ENCODE data around the gene NAV2.

DNA sequence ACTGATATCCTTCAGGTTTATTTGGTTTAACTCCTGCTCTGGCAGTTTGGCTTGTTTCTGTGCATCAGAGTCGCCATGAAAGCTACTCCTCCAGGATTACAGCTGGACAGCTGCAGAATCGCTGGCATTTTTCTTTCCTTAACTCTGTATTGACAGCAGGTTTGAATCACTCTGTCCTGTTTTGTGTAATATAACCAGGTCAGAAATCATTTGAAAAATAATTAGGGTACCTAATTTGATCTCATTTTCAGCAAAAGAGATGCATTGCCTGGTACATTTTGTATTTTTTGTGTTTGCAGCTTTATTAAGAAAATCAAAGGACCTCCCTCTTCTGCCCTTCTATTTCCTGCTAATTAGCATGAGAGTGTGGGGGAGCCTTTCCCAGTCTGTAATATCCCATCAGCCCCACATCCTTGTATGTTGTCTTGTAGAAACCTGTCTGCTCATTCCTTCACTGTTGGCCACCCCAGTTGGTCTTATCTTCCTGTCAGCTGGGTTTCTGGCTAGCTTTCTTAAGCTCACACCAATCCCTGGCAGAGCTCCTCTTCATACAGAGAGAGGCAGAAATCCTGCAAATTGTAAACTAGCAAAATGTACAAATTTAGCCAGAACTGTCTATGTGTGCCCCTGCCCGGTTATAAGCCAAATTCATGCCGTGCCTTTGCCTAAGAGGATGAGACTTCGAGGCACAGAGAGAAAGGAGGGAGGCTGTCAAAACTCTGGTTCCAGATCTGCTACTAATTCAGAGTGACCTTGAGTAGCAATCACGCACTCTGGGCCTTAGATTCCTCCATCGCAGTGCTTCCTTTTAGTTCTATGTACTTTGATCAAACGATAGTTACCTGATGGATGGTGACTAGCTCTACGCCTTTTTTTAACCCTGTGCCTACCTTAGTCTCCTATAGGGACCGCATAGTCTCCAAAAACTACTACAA lies 200.6 kb downstream of the NAV2 start:
- TF ChIP-seq CTCF (conservative IDR thresholded peaks at IDR 0.05 in 1 of 2, IDR thresholded peaks at IDR 0.05 in 1 of 2; ENCODE audit: low read depth in 1 of 2, low read length in 2 of 2) (no peak), EZH2 (IDR thresholded peaks at IDR 0.05; ENCODE audit: low read length, missing control alignments) (no peak)
